H1 (cell line): ENCODE data around the gene ZRANB3. TPM values are rescaled to one million over a fixed set of nuclear protein-coding genes. Genes with fewer than 3 reads are reported as not detected.

Experiments used
- BCL11A ChIP-seq, 2 experiments: IDR thresholded peaks; one replicate each; pipeline ENCODE4 v1.6.1; 2011; ENCODE audit warnings: low read depth in 2 of 2, low read length in 2 of 2, mild to moderate bottlenecking in 2 of 2
- JUN ChIP-seq: IDR thresholded peaks from 2 replicates; pipeline ENCODE4 v1.6.1; 2011; ENCODE audit warnings: low read depth, mild to moderate bottlenecking, improper control_type of control experiment, low read length
- MAX ChIP-seq: IDR thresholded peaks from 2 replicates; pipeline ENCODE4 v1.6.1; 2012; ENCODE audit warnings: inconsistent platforms
- POLR2A ChIP-seq, 2 experiments: IDR thresholded peaks; 1 replicate in 1 of 2; 2 replicates in 1 of 2; pipeline ENCODE4 v1.6.1; 2011; ENCODE audit warnings: low read depth in 2 of 2, low read length in 2 of 2, mild to moderate bottlenecking in 2 of 2; ENCODE audit errors: control extremely low read depth in 1 of 2
- RBBP5 ChIP-seq: IDR thresholded peaks from 2 replicates; pipeline ENCODE4 v1.7.1; 2012; ENCODE audit warnings: low read depth, mild to moderate bottlenecking, inconsistent platforms, low read length, moderate library complexity, borderline replicate concordance
- SIN3A ChIP-seq, 2 experiments: IDR thresholded peaks in 1 of 2; conservative IDR thresholded peaks in 1 of 2; 2 replicates each; pipeline ENCODE4 v1.6.1; 2011 to 2012; ENCODE audit warnings: low read length in 2 of 2, improper control_type of control experiment in 1 of 2, low read depth in 1 of 2, mild to moderate bottlenecking in 1 of 2
- YY1 ChIP-seq: IDR thresholded peaks from 2 replicates; pipeline ENCODE4 v1.6.1; 2011; ENCODE audit warnings: low read depth, mild to moderate bottlenecking, low read length
- polyA plus RNA-seq, 7 experiments: library from polyadenylated mRNA; depleted of rRNA in 3 of 7; stranded (reverse) in 5 of 7; unstranded in 2 of 7; fragments of >200 nt in 5 of 7; fragments of 200-250 nt in 2 of 7; gene quantifications; 1 replicate in 5 of 7; 2 replicates in 1 of 7; 4 replicates in 1 of 7; pipeline versions ENCODE4 v1.2.1 to v1.2.3, GENCODE V29; 2011 to 2013; ENCODE audit warnings: missing spikeins in 2 of 7, mixed read lengths in 2 of 7
- total RNA-seq: library from RNA; stranded (reverse); fragmentation: NEBNext Ultra II Directional; extraction: Animal tissue kit (Norgen Biotek cat#: 25700); gene quantifications from 2 replicates; pipeline ENCODE4 v1.2.1, GENCODE V29; 2021

Gene ZRANB3
- total and polyA plus RNA-seq, 2 of the 8 experiments (the other 6 are each of a cell fraction or from before 2014, with no cell fraction given) = 4.5 to 19.3 TPM

- TF ChIP-seq SIN3A (conservative IDR thresholded peaks at IDR 0.05 in 1 of 2, IDR thresholded peaks at IDR 0.05 in 1 of 2; ENCODE audit: low read depth in 1 of 2, low read length in 2 of 2) (no peak), MAX (no peak), RBBP5 (no peak), YY1 (no peak), POLR2A (IDR thresholded peaks at IDR 0.05; ENCODE audit: control extremely low read depth in 1 of 2, low read depth in 2 of 2, low read length in 2 of 2) (no peak), JUN (no peak), BCL11A (IDR thresholded peaks at IDR 0.05; ENCODE audit: low read depth in 2 of 2, low read length in 2 of 2) (no peak)
Observed at GRCh38 chr2:135099802-135100483, 431.1 kb downstream of the ZRANB3 start (continued).
